ENCODE results near the gene GPR158.

Gene GPR158

GRCh38 chr10:25206693-25207414, 32.1 kb downstream of the GPR158 start:
- no peak for DNase-seq (ENCODE audit: low read depth in 1 of 2, low spot score in 1 of 2)
- Histone ChIP-seq H3K27ac (replicated peaks) (no peak overlapping the region), H3K4me3 (replicated peaks; ENCODE audit: insufficient read depth, low read length) (no peak overlapping the region), H3K27me3 (ENCODE audit: insufficient read depth, poor library complexity, severe bottlenecking) (no peaks in the 10 kb centered on the region)
- no peak for TF ChIP-seq CTCF (IDR thresholded peaks at IDR 0.05; ENCODE audit: insufficient read depth, low read length)
- TF ChIP-seq SPI1 (IDR thresholded peaks at IDR 0.05; ENCODE audit: borderline replicate concordance, low read depth), result no peak
- no peak for TF ChIP-seq REST (IDR thresholded peaks at IDR 0.05; ENCODE audit: insufficient replicate concordance, low read depth)
- no peak for TF ChIP-seq POLR2AphosphoS5 (IDR thresholded peaks at IDR 0.05; ENCODE audit: low read depth)
- TF ChIP-seq GABPA (IDR thresholded peaks at IDR 0.05; ENCODE audit: low read depth), result no peak

GRCh38 chr10:25209618-25210017, 34.8 kb downstream of the GPR158 start:
- no peak for TF ChIP-seq SPI1 (IDR thresholded peaks at IDR 0.05; ENCODE audit: borderline replicate concordance, low read depth)
- TF ChIP-seq GABPA (IDR thresholded peaks at IDR 0.05; ENCODE audit: low read depth), result no peak
- TF ChIP-seq CTCF (IDR thresholded peaks at IDR 0.05; ENCODE audit: insufficient read depth, low read length), result no peak
- no peak for TF ChIP-seq REST (IDR thresholded peaks at IDR 0.05; ENCODE audit: insufficient replicate concordance, low read depth)
- no peak for TF ChIP-seq POLR2AphosphoS5 (IDR thresholded peaks at IDR 0.05; ENCODE audit: low read depth)
- Histone ChIP-seq H3K27me3 (ENCODE audit: insufficient read depth, poor library complexity, severe bottlenecking) (no peaks in the 10 kb centered on the region), H3K27ac (replicated peaks) (no peak overlapping the region), H3K4me3 (replicated peaks; ENCODE audit: insufficient read depth, low read length) (no peak overlapping the region)
- no peak for DNase-seq (ENCODE audit: low read depth in 1 of 2, low spot score in 1 of 2)

- Histone ChIP-seq H3K27ac (replicated peaks) (no peak overlapping the region), H3K4me3 (replicated peaks; ENCODE audit: insufficient read depth, low read length) (no peak overlapping the region), H3K27me3 (ENCODE audit: insufficient read depth, poor library complexity, severe bottlenecking) (no peaks in the 10 kb centered on the region)
- no peak for DNase-seq (ENCODE audit: low read depth in 1 of 2, low spot score in 1 of 2)
- TF ChIP-seq SPI1 (IDR thresholded peaks at IDR 0.05; ENCODE audit: borderline replicate concordance, low read depth) (no peak), REST (IDR thresholded peaks at IDR 0.05; ENCODE audit: insufficient replicate concordance, low read depth) (no peak), CTCF (IDR thresholded peaks at IDR 0.05; ENCODE audit: insufficient read depth, low read length) (no peak), POLR2AphosphoS5 (IDR thresholded peaks at IDR 0.05; ENCODE audit: low read depth) (no peak), GABPA (IDR thresholded peaks at IDR 0.05; ENCODE audit: low read depth) (no peak)
Observed at GRCh38 chr10:25210265-25210664, 35.5 kb downstream of the GPR158 start.

Measured in HL-60 (cell line).